ENCODE measurements around the gene VPS9D1. TPM values are rescaled to one million over a fixed set of nuclear protein-coding genes. Genes with fewer than 3 reads are reported as not detected.

The VPS9D1 gene
- total and polyA plus RNA-seq, 4 donors, result 3.6 to 7.2 (median 4.1) TPM

- Histone ChIP-seq H3K27ac (ENCODE audit: low read depth in 1 of 2, low read length in 2 of 2) (no peak overlapping the region), H3K9ac (ENCODE audit: low read depth in 1 of 2, low read length in 2 of 2) (no peak overlapping the region), H3K9me3 (ENCODE audit: control insufficient read depth in 4 of 4, low read length in 3 of 4) (no peaks in the 10 kb centered on the region), H3K36me3 (ENCODE audit: control insufficient read depth in 4 of 4, insufficient read depth in 3 of 4, low read depth in 1 of 4, low read length in 3 of 4) (peaks cover 0 to 6% (median 1%) of the 10 kb centered on the region in 4 donors), H3K4me3 (ENCODE audit: low read depth in 1 of 3, low read length in 3 of 3) (no peak overlapping the region), H3K27me3 (ENCODE audit: control insufficient read depth in 4 of 4, insufficient read depth in 4 of 4, low read length in 3 of 4) (no peaks in the 10 kb centered on the region), H3K4me1 (ENCODE audit: control insufficient read depth in 4 of 4, insufficient read depth in 4 of 4, low read length in 3 of 4) (peaks cover 0 to 12% (median 9%) of the 10 kb centered on the region in 4 donors)
- WGBS, result 90% methylated on average over 63 of the region's 63 CpGs
- TF ChIP-seq CTCF (IDR thresholded peaks at IDR 0.05; ENCODE audit: low read depth, low read length, missing input control) (no peak), REST (IDR thresholded peaks at IDR 0.05) (no peak), FOXA2 (IDR thresholded peaks at IDR 0.05) (no peak), JUND (IDR thresholded peaks at IDR 0.05) (no peak), RXRA (IDR thresholded peaks at IDR 0.05) (no peak), SP1 (IDR thresholded peaks at IDR 0.05) (no peak), HNF4A (conservative IDR thresholded peaks at IDR 0.05) (no peak), GABPA (IDR thresholded peaks at IDR 0.05 in 1 of 2, conservative IDR thresholded peaks at IDR 0.05 in 1 of 2) (no peak), ZBTB33 (IDR thresholded peaks at IDR 0.05) (no peak)
- DNase-seq (ENCODE audit: low spot score), result no peak
Measured at GRCh38 chr16:89710709-89711564, 9.8 kb downstream of the VPS9D1 start.

- WGBS, result 92% methylated on average over 19 of the region's 19 CpGs
- TF ChIP-seq REST (IDR thresholded peaks at IDR 0.05) (no peak), NR2F2 (IDR thresholded peaks at IDR 0.05) (no peak), ZBTB33 (IDR thresholded peaks at IDR 0.05) (no peak), YY1 (IDR thresholded peaks at IDR 0.05) (no peak), EGR1 (IDR thresholded peaks at IDR 0.05; ENCODE audit: low read depth in 2 of 2) (no peak), HNF4G (IDR thresholded peaks at IDR 0.05) (no peak), FOXA2 (IDR thresholded peaks at IDR 0.05) (no peak), HNF4A (conservative IDR thresholded peaks at IDR 0.05) (no peak)
- no peak overlapping the region for H3K27ac ChIP-seq (ENCODE audit: low read depth in 1 of 2, low read length in 2 of 2)
- H3K4me1 ChIP-seq (ENCODE audit: control insufficient read depth in 4 of 4, insufficient read depth in 4 of 4, low read length in 3 of 4), result peaks cover 0 to 12% (median 9%) of the 10 kb centered on the region in 4 donors
- no peak overlapping the region for H3K4me3 ChIP-seq (ENCODE audit: low read depth in 1 of 3, low read length in 3 of 3)
- H3K9ac ChIP-seq (ENCODE audit: low read depth in 1 of 2, low read length in 2 of 2), result no peak overlapping the region
- peaks cover 0 to 6% (median 1%) of the 10 kb centered on the region in 4 donors for H3K36me3 ChIP-seq (ENCODE audit: control insufficient read depth in 4 of 4, insufficient read depth in 3 of 4, low read depth in 1 of 4, low read length in 3 of 4)
- DNase-seq (ENCODE audit: low spot score), result no peak
- no peaks in the 10 kb centered on the region for H3K27me3 ChIP-seq (ENCODE audit: control insufficient read depth in 4 of 4, insufficient read depth in 4 of 4, low read length in 3 of 4)
- H3K9me3 ChIP-seq (ENCODE audit: control insufficient read depth in 4 of 4, low read length in 3 of 4), result no peaks in the 10 kb centered on the region
Measured at GRCh38 chr16:89709716-89710432, 10.8 kb downstream of the VPS9D1 start.

Data from liver (tissue), 9 donors.